Nasal cavity respiratory epithelium epithelial cell of viscerocranial mucosa (primary cell): ENCODE measurements around the gene CAP1. TPM values are rescaled to one million over a fixed set of nuclear protein-coding genes. Genes with fewer than 3 reads are reported as not detected.

Source experiments
- total RNA-seq: library from RNA; depleted of rRNA; stranded (reverse); fragments of >200 nt; gene quantifications from 2 replicates; pipeline ENCODE4 v1.2.3, GENCODE V29; 2014

Gene CAP1
- 383 and 461 TPM in 2 replicates for total RNA-seq

GRCh38 chr1:40040511-40041465 lies at the start of gene CAP1:
CAP1 (plus strand) TSS chr1:40040729; CDS start chr1:40059347, 18,618 bp downstream.

GRCh38 chr1:40096977-40097782 lies 56.7 kb downstream of the CAP1 start, which contains the start of gene PPT1:
PPT1 (minus strand) TSS chr1:40097252; CDS start chr1:40097238, 14 bp downstream.

Other genes starting within 250 kb of the CAP1 start
- gene TRIT1, start 157.2 kb upstream of the CAP1 start, total RNA-seq: 34.0 and 35.9 TPM in 2 replicates
- gene MYCL, start 138.8 kb upstream of the CAP1 start, total RNA-seq: 10.3 and 16.5 TPM in 2 replicates
- 31.1 and 32.3 TPM in 2 replicates for gene MFSD2A, start 85.6 kb upstream of the CAP1 start, total RNA-seq
- 29.7 and 67.5 TPM in 2 replicates for gene PPT1, start 56.5 kb downstream of the CAP1 start, total RNA-seq
- gene RLF, start 120.7 kb downstream of the CAP1 start, total RNA-seq: 33.2 and 39.1 TPM in 2 replicates
- gene TMCO2, start 207.2 kb downstream of the CAP1 start, total RNA-seq: not detected in 2 replicates
- gene ZMPSTE24, start 217.5 kb downstream of the CAP1 start, total RNA-seq: 88.1 and 93.3 TPM in 2 replicates